ENCODE measurements around the gene SUPT7L. TPM values are rescaled to one million over a fixed set of nuclear protein-coding genes. Genes with fewer than 3 reads are reported as not detected.
"Not testable (repeated sequence)": the region's sequence is repeated elsewhere in the genome, so short reads cannot be mapped to it uniquely, and the experiment has no call there.

The SUPT7L gene
- total RNA-seq, 1 donor from 2014 or later = 21.3 TPM

DNA sequence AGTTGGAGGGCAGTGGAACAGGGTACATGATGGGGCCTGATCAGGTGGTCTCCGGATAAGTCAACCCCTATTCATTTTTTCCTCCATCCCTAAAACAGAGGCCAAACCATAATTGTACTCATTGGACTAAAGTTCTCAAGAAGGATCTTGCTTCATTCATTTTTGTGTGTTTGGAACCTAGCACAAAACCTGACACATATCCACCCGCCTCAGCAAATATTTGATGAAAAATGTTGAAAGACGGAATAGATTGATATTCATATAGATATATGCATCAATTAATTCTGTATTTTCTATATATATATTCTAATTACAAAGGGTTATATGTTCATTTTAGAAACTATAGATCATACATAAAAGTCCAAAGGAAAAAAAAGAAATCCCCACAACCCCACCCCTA, 22.2 kb upstream of the SUPT7L start:
- H3K4me3 ChIP-seq (ENCODE audit: low read depth, low read length) = no peak overlapping the region
- DNase-seq (ENCODE audit: low read depth) = no peak
- TF ChIP-seq, protein P1, sequence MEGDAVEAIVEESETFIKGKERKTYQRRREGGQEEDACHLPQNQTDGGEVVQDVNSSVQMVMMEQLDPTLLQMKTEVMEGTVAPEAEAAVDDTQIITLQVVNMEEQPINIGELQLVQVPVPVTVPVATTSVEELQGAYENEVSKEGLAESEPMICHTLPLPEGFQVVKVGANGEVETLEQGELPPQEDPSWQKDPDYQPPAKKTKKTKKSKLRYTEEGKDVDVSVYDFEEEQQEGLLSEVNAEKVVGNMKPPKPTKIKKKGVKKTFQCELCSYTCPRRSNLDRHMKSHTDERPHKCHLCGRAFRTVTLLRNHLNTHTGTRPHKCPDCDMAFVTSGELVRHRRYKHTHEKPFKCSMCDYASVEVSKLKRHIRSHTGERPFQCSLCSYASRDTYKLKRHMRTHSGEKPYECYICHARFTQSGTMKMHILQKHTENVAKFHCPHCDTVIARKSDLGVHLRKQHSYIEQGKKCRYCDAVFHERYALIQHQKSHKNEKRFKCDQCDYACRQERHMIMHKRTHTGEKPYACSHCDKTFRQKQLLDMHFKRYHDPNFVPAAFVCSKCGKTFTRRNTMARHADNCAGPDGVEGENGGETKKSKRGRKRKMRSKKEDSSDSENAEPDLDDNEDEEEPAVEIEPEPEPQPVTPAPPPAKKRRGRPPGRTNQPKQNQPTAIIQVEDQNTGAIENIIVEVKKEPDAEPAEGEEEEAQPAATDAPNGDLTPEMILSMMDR (conservative IDR thresholded peaks at IDR 0.05; ENCODE audit: low read depth, low read length) = no peak

GRCh38 chr2:27685006-27685405, 21.6 kb upstream of the SUPT7L start:
- not testable (repeated sequence) for DNase-seq (ENCODE audit: low read depth); H3K4me3 ChIP-seq (ENCODE audit: low read depth, low read length)

GRCh38 chr2:27683390-27684071, 20.1 kb upstream of the SUPT7L start:
- TF ChIP-seq, protein P1 (conservative IDR thresholded peaks at IDR 0.05; ENCODE audit: low read depth, low read length) = peak; percentile 99
- peak; percentile 74 for DNase-seq (ENCODE audit: low read depth)
- H3K4me3 ChIP-seq (ENCODE audit: low read depth, low read length) = no peak overlapping the region

DNA sequence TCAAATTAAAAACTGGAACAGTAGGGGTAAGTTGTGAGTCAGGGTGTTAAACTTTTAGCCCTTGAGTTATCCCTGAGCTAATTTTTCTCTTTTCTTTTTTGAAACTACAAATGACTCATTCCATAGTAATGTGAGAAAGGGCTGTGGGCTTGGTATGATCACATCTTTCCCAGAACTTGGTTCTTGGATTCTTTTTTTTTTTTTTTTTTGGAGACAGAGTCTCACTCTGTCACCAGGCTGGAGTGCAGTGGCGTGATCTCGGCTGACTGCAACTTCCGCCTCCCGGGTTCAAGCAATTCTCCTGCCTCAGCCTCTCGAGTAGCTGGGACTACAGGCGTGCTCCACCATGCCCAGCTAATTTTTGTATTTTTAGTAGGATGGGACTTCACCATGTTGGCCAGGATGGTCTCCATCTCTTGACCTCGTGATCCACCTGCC, 18.9 kb upstream of the SUPT7L start:
- peak; percentile 94 for DNase-seq (ENCODE audit: low read depth)
- not testable (repeated sequence) for H3K4me3 ChIP-seq (ENCODE audit: low read depth, low read length)

- peak; percentile 80 for DNase-seq (ENCODE audit: low read depth)
- no peak overlapping the region for H3K4me3 ChIP-seq (ENCODE audit: low read depth, low read length)
- TF ChIP-seq, protein P1 (conservative IDR thresholded peaks at IDR 0.05; ENCODE audit: low read depth, low read length) = no peak
These were observed 18.4 kb upstream of the SUPT7L start for GRCh38 chr2:27681841-27682240.

DNA sequence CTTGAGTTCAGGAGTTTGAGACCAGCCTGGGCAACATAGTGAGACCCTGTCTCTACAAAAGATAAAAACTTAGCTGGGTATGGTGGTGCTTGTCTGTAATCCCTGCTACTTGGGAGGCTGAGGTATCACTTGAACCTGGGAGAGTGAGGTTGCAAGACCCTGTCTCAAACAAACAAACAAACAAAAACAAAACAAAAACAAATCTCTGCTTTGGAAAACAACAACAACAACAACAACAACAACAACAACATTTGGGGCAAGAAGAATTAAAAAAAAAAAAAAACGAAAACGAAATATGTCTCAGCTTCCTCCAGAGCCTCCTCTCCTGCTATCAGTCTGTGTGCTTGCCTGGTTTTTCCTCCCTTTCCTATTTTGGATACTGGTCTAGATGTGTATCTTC, 17.2 kb upstream of the SUPT7L start:
- DNase-seq (ENCODE audit: low read depth) = no peak
- TF ChIP-seq, protein P1 (conservative IDR thresholded peaks at IDR 0.05; ENCODE audit: low read depth, low read length) = no peak

DNA sequence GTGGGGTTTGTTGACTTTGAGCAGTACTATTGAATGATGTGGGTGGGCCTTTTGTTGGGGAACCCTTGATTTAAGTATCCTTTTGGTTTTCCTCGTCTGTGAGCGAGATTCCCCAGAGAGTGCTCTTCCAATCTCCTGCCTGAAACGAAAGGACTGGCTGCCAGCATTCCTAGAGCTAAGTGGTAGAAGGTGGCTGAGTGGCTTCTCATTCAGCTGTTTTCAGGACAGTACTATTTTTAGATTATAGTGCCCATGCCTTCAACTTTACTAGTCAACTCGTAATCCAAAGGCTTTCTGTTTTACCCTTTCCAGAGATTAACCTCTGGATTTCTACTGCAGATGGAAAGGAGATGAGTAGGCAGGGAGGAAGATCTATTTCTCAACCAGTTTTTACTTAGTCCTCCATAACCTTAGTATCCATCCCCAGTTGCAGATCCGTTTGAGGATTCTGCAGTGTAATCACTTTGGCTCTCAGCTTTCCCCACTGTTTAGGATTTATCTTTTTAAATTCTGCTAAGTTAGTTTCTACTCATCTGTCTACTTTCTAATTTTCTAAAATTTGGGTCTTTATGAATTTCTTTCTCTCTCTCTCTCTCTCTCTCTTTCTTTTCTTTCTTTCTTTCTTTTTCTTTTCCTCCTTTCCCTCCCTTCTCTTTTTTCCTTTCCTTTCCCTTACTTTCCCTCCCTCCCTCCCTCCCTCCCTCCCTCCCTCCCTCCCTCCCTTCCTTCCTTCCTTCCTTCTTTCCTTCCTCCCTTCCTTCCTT, 9.5 kb upstream of the SUPT7L start:
- H3K4me3 ChIP-seq (ENCODE audit: low read depth, low read length) = no peak overlapping the region
- TF ChIP-seq, protein P1 (conservative IDR thresholded peaks at IDR 0.05; ENCODE audit: low read depth, low read length) = no peak
- DNase-seq (ENCODE audit: low read depth) = no peak

More for the DNA sequence above, 17.2 kb upstream of the SUPT7L start:
- H3K4me3 ChIP-seq (ENCODE audit: low read depth, low read length) = no peak overlapping the region

GRCh38 chr2:27671235-27671634, 7.8 kb upstream of the SUPT7L start:
- DNase-seq (ENCODE audit: low read depth) = no peak

More at GRCh38 chr2:27671235-27671634, 7.8 kb upstream of the SUPT7L start:
- TF ChIP-seq, protein P1 (conservative IDR thresholded peaks at IDR 0.05; ENCODE audit: low read depth, low read length) = no peak
- H3K4me3 ChIP-seq (ENCODE audit: low read depth, low read length) = no peak overlapping the region

Data from epithelial cell of proximal tubule (primary cell).